Hepatocyte (in vitro differentiated cells): ENCODE data around the gene PLXNA3.

Source experiments
- CTCF ChIP-seq: fragments of 200-600 bp; sonication (generic); IDR thresholded peaks from 2 replicates; pipeline ENCODE4 v1.5.1; 2016; ENCODE audit warnings: antibody characterized with exemption, mild to moderate bottlenecking; ENCODE audit not compliant: poor library complexity
- EZH2 ChIP-seq: fragments of 200-600 bp; sonication (generic); IDR thresholded peaks from 2 replicates; pipeline ENCODE4 v1.6.1; 2016; ENCODE audit warnings: antibody characterized with exemption, mild to moderate bottlenecking, borderline replicate concordance
- EZH2phosphoT487 ChIP-seq: fragments of 200-600 bp; sonication (generic); IDR thresholded peaks from one replicate; pipeline ENCODE4 v1.6.1; 2018; ENCODE audit warnings: antibody characterized with exemption, mild to moderate bottlenecking, low read depth, moderate library complexity; ENCODE audit not compliant: unreplicated experiment, severe bottlenecking

- TF ChIP-seq CTCF (no peak), EZH2 (no peak), EZH2phosphoT487 (no peak)
Observed at GRCh38 chrX:154435171-154435733, 22.8 kb upstream of the PLXNA3 start.
